ENCODE data around the gene TERB1. TPM values are rescaled to one million over a fixed set of nuclear protein-coding genes. Genes with fewer than 3 reads are reported as not detected.

Gene TERB1
- total RNA-seq, 2 donors from 2014 or later, result not detected

GRCh38 chr16:66713076-66713475, 88.3 kb downstream of the TERB1 start:
- TF ChIP-seq CTCF (IDR thresholded peaks at IDR 0.05), result no peak
- Histone ChIP-seq H3K27ac (no peak overlapping the region), H3K27me3 (no peaks in the 10 kb centered on the region), H3K9me3 (no peaks in the 10 kb centered on the region), H3K4me3 (no peak overlapping the region), H3K4me1 (no peaks in the 10 kb centered on the region), H3K36me3 (no peaks in the 10 kb centered on the region)
- DNase-seq (ENCODE audit: low spot score), result no peak

GRCh38 chr16:66712512-66712911, 88.9 kb downstream of the TERB1 start:
- no peak overlapping the region for H3K27ac ChIP-seq
- H3K9me3 ChIP-seq, result no peaks in the 10 kb centered on the region
- DNase-seq (ENCODE audit: low spot score), result no peak
- H3K4me3 ChIP-seq, result no peak overlapping the region
- no peaks in the 10 kb centered on the region for H3K36me3 ChIP-seq
- no peaks in the 10 kb centered on the region for H3K4me1 ChIP-seq
- TF ChIP-seq CTCF (IDR thresholded peaks at IDR 0.05), result no peak
- no peaks in the 10 kb centered on the region for H3K27me3 ChIP-seq

GRCh38 chr16:66711581-66711980, 89.8 kb downstream of the TERB1 start:
- H3K27ac ChIP-seq, result no peak overlapping the region
- DNase-seq (ENCODE audit: low spot score), result no peak
- H3K36me3 ChIP-seq, result no peaks in the 10 kb centered on the region
- H3K9me3 ChIP-seq, result no peaks in the 10 kb centered on the region
- no peaks in the 10 kb centered on the region for H3K27me3 ChIP-seq
- H3K4me1 ChIP-seq, result peaks cover 0 to 1% of the 10 kb centered on the region in 2 donors
- H3K4me3 ChIP-seq, result no peak overlapping the region
- no peak for TF ChIP-seq CTCF (IDR thresholded peaks at IDR 0.05)

- Histone ChIP-seq H3K36me3 (no peaks in the 10 kb centered on the region), H3K9me3 (no peaks in the 10 kb centered on the region), H3K27me3 (no peaks in the 10 kb centered on the region), H3K4me1 (peaks cover 0 to 24% of the 10 kb centered on the region in 2 donors), H3K27ac (peak overlapping the region; percentile 39 to 73), H3K4me3 (no peak overlapping the region)
- no peak for TF ChIP-seq CTCF (IDR thresholded peaks at IDR 0.05)
- DNase-seq (ENCODE audit: low spot score), result no peak
These were observed 94.9 kb downstream of the TERB1 start for GRCh38 chr16:66706506-66706880.

- H3K4me1 ChIP-seq, result peaks cover 0 to 24% of the 10 kb centered on the region in 2 donors
- H3K4me3 ChIP-seq, result no peak overlapping the region
- no peak for TF ChIP-seq CTCF (IDR thresholded peaks at IDR 0.05)
- H3K27me3 ChIP-seq, result no peaks in the 10 kb centered on the region
- no peak for DNase-seq (ENCODE audit: low spot score)
- no peaks in the 10 kb centered on the region for H3K36me3 ChIP-seq
- H3K9me3 ChIP-seq, result no peaks in the 10 kb centered on the region
- H3K27ac ChIP-seq, result peak overlapping the region; percentile 39 to 73
These were observed 95.4 kb downstream of the TERB1 start for GRCh38 chr16:66705790-66706505.

Other genes with a start within 250 kb of the TERB1 start
- gene CKLF, start 249.0 kb downstream of the TERB1 start, total RNA-seq, result 10 to 100 TPM; 11.5 to 22.5 TPM
- 1 to 10 TPM in 1 of 2 donors, not detected in 1; 1.6 TPM for gene CMTM1, start 235.1 kb downstream of the TERB1 start, total RNA-seq
- not detected for gene CMTM2, start 222.1 kb downstream of the TERB1 start, total RNA-seq
- 10 to 100 TPM; 15.6 to 26.2 TPM for gene CMTM3, start 196.9 kb downstream of the TERB1 start, total RNA-seq
- gene CMTM4, start 104.8 kb downstream of the TERB1 start, total RNA-seq, result 10 to 100 TPM in 1 of 2 donors, 1 to 10 TPM in 1; 7.5 to 15.2 TPM
- 10 to 100 TPM; 76.9 to 89.6 TPM for gene DYNC1LI2, start 50.0 kb downstream of the TERB1 start, total RNA-seq
- gene NAE1, start 29.4 kb upstream of the TERB1 start, total RNA-seq, result 10 to 100 TPM; 25.6 to 27.3 TPM
- gene CA7, start 42.8 kb upstream of the TERB1 start, total RNA-seq, result not detected
- gene PDP2, start 78.9 kb upstream of the TERB1 start, total RNA-seq, result 1 to 10 TPM; 1.7 to 3.4 TPM
- 1 to 10 TPM in 1 of 2 donors, under 1 TPM in 1; 0.79 to 1.4 TPM for gene CDH16, start 117.3 kb upstream of the TERB1 start, total RNA-seq
- gene RRAD, start 124.0 kb upstream of the TERB1 start, total RNA-seq, result 100 to 1,000 TPM; 173 to 266 TPM
- 100 to 1,000 TPM in 1 of 2 donors, 10 to 100 TPM in 1; 75.3 to 118 TPM for gene CIAO2B, start 132.8 kb upstream of the TERB1 start, total RNA-seq
- 10 to 100 TPM; 33.1 to 51.4 TPM for gene CES2, start 133.9 kb upstream of the TERB1 start, total RNA-seq
- under 1 TPM; 0.16 to 0.89 TPM for gene CES3, start 159.7 kb upstream of the TERB1 start, total RNA-seq
- gene CES4A, start 187.0 kb upstream of the TERB1 start, total RNA-seq, result 10 to 100 TPM in 1 of 2 donors, 1 to 10 TPM in 1; 7.8 to 20.6 TPM
- gene CBFB, start 227.6 kb upstream of the TERB1 start, total RNA-seq, result 10 to 100 TPM; 25.7 to 49.3 TPM